PC-3 (cell line): ENCODE results near the gene PCNP.
"Not testable (repeated sequence)": the region's sequence is repeated elsewhere in the genome, so short reads cannot be mapped to it uniquely, and the experiment has no call there.

ENCODE experiments used
- EZH2 ChIP-seq: fragments of 300-600 bp; sonication (generic); IDR thresholded peaks from one replicate; pipeline ENCODE4 v1.6.1; 2017; ENCODE audit warnings: antibody characterized with exemption, mild to moderate bottlenecking, low read length; ENCODE audit not compliant: unreplicated experiment
- TF ChIP-seq, protein P1 (sequence below): fragments of 300-600 bp; sonication (generic); conservative IDR thresholded peaks from 2 replicates; pipeline ENCODE4 v1.5.1; 2017; ENCODE audit warnings: antibody characterized with exemption, low read depth, mild to moderate bottlenecking, low read length

- TF ChIP-seq, protein P1, sequence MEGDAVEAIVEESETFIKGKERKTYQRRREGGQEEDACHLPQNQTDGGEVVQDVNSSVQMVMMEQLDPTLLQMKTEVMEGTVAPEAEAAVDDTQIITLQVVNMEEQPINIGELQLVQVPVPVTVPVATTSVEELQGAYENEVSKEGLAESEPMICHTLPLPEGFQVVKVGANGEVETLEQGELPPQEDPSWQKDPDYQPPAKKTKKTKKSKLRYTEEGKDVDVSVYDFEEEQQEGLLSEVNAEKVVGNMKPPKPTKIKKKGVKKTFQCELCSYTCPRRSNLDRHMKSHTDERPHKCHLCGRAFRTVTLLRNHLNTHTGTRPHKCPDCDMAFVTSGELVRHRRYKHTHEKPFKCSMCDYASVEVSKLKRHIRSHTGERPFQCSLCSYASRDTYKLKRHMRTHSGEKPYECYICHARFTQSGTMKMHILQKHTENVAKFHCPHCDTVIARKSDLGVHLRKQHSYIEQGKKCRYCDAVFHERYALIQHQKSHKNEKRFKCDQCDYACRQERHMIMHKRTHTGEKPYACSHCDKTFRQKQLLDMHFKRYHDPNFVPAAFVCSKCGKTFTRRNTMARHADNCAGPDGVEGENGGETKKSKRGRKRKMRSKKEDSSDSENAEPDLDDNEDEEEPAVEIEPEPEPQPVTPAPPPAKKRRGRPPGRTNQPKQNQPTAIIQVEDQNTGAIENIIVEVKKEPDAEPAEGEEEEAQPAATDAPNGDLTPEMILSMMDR: not testable (repeated sequence)
- not testable (repeated sequence) for TF ChIP-seq EZH2
These were observed 31.4 kb downstream of the PCNP start for GRCh38 chr3:101605398-101605797.
